ENCODE data around the gene BAD.

BAD gene

GRCh38 chr11:64304032-64304315 lies 19.5 kb upstream of the BAD start:
- no peak overlapping the region for H3K9ac ChIP-seq (ENCODE audit: low read depth, low read length)

DNA sequence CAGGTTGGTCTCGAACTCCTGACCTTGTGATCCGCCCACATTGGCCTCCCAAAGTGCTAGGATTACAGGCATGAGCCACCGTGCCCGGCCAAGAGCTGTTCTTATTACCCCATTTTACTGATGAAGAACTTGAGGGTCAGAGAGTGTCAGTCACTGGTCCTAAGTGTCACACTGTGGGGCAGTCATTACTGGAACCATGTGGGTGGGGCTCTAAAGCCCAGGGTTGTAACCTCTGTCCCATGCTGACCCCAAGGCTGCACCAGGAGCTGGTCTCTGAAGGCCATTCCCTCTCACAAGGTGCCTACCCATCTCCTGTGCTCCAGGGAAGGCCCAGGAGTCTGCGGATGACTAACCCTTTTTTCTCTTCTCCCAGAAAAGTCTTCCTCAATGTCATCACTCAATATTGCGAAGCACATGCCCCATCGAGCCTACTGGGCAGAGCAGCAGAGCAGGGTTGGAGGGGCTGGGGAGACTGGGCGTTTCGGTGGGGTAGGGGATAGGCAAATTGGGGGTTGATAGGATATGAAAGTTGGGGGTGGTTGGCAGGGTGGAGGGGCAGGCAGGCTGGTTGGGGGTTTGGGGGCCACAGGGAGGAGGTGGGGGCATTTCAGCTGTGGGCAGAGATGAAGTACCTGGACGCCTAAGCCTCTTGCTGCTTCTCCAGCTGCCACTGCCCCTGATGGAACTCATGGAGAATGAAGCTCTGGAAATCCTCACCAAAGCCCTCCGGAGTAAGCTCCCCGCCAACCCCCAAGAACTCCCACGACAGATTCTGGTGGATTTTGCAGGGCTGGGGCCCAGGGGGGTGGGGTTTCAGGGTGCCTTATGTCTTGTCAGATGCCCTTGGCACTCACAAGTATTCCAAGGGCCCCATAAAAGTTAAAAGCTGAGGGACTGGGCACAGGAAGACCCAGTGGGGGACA lies 18.9 kb upstream of the BAD start:
- 85% methylated on average over 13 of the region's 13 CpGs for WGBS
- peaks cover 7% of the 10 kb centered on the region; the same call in 1 of the 2 replicates for H3K4me1 ChIP-seq (ENCODE audit: insufficient read depth, low read length)
- no peak overlapping the region for H3K9ac ChIP-seq (ENCODE audit: low read depth, low read length)
- no peaks in the 10 kb centered on the region for H3K9me3 ChIP-seq (ENCODE audit: insufficient read depth, low read depth, low read length)
- H3K36me3 ChIP-seq (ENCODE audit: insufficient read depth, low read length): 0 out of 2 replicates have a peak, but pooled peaks cover 4% of the 10 kb centered on the region
- no peak overlapping the region; the same call in 1 of the 2 replicates for H3K27ac ChIP-seq (ENCODE audit: low read depth, low read length)
- no peak overlapping the region for H3K4me3 ChIP-seq (ENCODE audit: low read length)
- H3K27me3 ChIP-seq (ENCODE audit: insufficient read depth, low read length): peaks cover 37% of the 10 kb centered on the region

More at GRCh38 chr11:64304032-64304315, 19.5 kb upstream of the BAD start:
- Histone ChIP-seq H3K4me1 (ENCODE audit: insufficient read depth, low read length) (peaks cover 7% of the 10 kb centered on the region; the same call in 1 of the 2 replicates), H3K36me3 (ENCODE audit: insufficient read depth, low read length) (0 out of 2 replicates have a peak, but pooled peaks cover 4% of the 10 kb centered on the region), H3K4me3 (ENCODE audit: low read length) (peak overlapping the region; percentile 70), H3K27ac (ENCODE audit: low read depth, low read length) (no peak overlapping the region; the same call in 1 of the 2 replicates), H3K9me3 (ENCODE audit: insufficient read depth, low read depth, low read length) (no peaks in the 10 kb centered on the region), H3K27me3 (ENCODE audit: insufficient read depth, low read length) (peaks cover 31% of the 10 kb centered on the region)
- 53% methylated on average over 5 of the region's 5 CpGs for WGBS

- Histone ChIP-seq H3K36me3 (ENCODE audit: insufficient read depth, low read length) (no peaks in the 10 kb centered on the region), H3K4me1 (ENCODE audit: insufficient read depth, low read length) (no peaks in the 10 kb centered on the region), H3K27ac (ENCODE audit: low read depth, low read length) (no peak within 1 kb of the TSS; the same call in 1 of the 2 replicates), H3K4me3 (ENCODE audit: low read length) (peak within 1 kb of the TSS; percentile 45), H3K9me3 (ENCODE audit: insufficient read depth, low read depth, low read length) (no peaks in the 10 kb centered on the region), H3K9ac (ENCODE audit: low read depth, low read length) (no peak within 1 kb of the TSS), H3K27me3 (ENCODE audit: insufficient read depth, low read length) (peaks cover 70% of the 10 kb centered on the region)
- 10% methylated on average over 54 of the region's 54 CpGs for WGBS
These were observed 15.6 kb upstream of the BAD start, which contains the start of gene CATSPERZ for GRCh38 chr11:64299847-64300648. Gene CATSPERZ (plus strand): TSS chr11:64300358. CDS start chr11:64300411, 53 bp downstream.

DNA sequence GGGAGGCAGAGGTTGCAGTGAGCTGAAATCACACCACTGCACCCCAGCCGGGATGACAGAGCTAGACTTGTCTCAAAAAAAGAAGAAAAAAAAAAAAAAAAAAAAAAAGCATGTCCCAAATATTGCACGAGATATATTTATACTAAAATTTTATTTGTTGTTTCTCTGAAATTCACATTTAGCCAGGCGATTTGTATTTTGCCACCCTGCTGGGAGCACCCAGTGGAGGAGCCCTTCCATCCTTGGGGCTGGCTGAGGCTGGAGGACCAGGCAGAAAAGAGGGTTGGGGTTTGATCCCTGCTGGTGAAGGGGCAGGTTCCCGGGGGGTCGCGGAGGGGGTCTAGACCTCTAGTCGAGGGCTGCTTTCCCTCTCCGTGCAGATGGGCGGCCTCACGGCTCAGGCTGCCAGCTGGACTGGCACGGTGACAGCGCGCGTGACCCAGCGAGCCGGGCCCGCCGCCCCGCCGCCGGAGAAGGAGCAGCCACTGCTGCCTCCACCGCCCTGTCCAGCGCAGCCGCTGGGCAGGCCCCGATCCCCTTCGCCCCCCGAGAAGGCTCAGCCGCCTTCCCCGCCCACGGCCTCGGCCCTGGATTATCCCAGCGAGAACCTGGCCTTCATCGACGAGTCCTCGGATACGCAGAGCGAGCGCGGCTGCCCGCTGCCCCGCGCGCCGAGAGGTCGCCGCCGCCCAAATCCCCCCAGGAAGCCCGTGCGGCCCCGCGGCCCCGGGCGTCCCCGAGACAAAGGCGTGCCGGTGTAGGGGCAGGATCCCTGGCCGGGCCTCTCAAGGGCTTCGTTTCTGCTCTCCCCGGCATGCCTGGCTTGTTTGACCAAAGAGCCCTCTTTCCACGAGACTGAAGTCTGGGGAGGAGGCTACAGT lies 14.7 kb upstream of the BAD start:
- Histone ChIP-seq H3K4me3 (ENCODE audit: low read length) (peak overlapping the region; percentile 45; the same call in 1 of the 2 replicates), H3K27me3 (ENCODE audit: insufficient read depth, low read length) (peaks cover 78% of the 10 kb centered on the region), H3K36me3 (ENCODE audit: insufficient read depth, low read length) (no peaks in the 10 kb centered on the region), H3K27ac (ENCODE audit: low read depth, low read length) (no peak overlapping the region), H3K4me1 (ENCODE audit: insufficient read depth, low read length) (no peaks in the 10 kb centered on the region), H3K9ac (ENCODE audit: low read depth, low read length) (no peak overlapping the region), H3K9me3 (ENCODE audit: insufficient read depth, low read depth, low read length) (no peaks in the 10 kb centered on the region)
- WGBS: 6% methylated on average over 58 of the region's 60 CpGs

DNA sequence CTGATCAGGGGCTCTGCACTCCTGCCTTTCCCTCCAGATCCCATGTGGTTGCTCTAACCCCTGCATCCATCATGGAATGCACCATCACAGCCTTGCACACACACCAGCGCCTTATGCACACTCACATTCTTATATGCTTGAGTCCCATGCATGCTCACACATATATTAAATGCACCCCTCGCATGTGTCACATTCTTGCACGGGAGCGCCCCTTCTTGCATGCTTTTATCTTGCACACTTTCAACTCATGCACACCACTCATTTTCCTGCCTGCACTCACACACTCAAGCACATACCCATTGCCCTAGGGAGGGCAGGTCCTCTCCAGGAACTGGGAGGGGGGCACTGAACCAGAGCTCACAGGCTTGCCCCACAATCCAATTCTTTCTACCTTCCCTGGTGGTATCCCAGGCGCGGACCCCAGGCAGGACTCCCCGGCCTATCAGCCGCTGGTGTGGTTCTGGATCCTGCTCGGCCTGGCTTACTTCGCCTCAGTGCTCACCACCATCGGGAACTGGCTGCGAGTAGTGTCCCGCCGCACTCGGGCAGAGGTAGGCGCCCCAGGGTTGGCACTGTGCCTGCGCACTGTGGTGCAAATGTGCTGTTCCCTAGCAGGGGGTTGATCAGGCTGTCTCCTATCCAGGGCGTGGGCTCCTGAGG lies 13.4 kb upstream of the BAD start:
- no peak overlapping the region for H3K27ac ChIP-seq (ENCODE audit: low read depth, low read length)
- H3K9ac ChIP-seq (ENCODE audit: low read depth, low read length): no peak overlapping the region
- 81% methylated on average over 18 of the region's 18 CpGs for WGBS
- no peak overlapping the region for H3K4me3 ChIP-seq (ENCODE audit: low read length)
- H3K4me1 ChIP-seq (ENCODE audit: insufficient read depth, low read length): no peaks in the 10 kb centered on the region
- H3K9me3 ChIP-seq (ENCODE audit: insufficient read depth, low read depth, low read length): no peaks in the 10 kb centered on the region
- H3K36me3 ChIP-seq (ENCODE audit: insufficient read depth, low read length): no peaks in the 10 kb centered on the region
- peaks cover 92% of the 10 kb centered on the region for H3K27me3 ChIP-seq (ENCODE audit: insufficient read depth, low read length)

DNA sequence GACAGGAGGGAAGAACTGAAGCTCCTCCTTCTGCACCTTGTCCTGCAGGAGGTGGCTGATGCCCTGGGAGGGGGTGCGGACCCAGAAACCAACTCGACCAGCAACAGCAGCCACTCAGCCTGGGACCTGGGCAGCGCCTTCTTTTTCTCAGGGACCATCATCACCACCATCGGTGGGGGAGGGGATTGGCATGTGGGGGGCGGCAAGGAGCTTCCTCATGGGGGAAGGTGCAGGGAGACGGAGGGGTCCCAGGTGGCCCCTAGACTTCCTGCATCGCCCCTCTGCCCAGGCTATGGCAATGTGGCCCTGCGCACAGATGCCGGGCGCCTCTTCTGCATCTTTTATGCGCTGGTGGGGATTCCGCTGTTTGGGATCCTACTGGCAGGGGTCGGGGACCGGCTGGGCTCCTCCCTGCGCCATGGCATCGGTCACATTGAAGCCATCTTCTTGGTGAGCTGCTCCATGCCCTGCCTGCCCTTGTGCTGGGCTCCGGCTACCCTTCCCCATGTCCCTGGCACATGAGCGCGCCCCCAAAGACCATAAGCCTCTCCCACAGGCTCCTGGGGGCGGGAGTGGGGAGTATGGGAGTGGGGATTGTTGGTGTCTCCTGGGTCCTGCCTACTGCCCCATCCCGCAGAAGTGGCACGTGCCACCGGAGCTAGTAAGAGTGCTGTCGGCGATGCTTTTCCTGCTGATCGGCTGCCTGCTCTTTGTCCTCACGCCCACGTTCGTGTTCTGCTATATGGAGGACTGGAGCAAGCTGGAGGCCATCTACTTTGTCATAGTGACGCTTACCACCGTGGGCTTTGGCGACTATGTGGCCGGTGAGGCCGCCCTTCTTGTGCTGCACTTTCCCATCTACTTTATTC lies 12.6 kb upstream of the BAD start:
- Histone ChIP-seq H3K27me3 (ENCODE audit: insufficient read depth, low read length) (peaks cover 100% of the 10 kb centered on the region), H3K27ac (ENCODE audit: low read depth, low read length) (no peak overlapping the region), H3K36me3 (ENCODE audit: insufficient read depth, low read length) (no peaks in the 10 kb centered on the region), H3K9ac (ENCODE audit: low read depth, low read length) (no peak overlapping the region), H3K4me1 (ENCODE audit: insufficient read depth, low read length) (no peaks in the 10 kb centered on the region), H3K4me3 (ENCODE audit: low read length) (no peak overlapping the region), H3K9me3 (ENCODE audit: insufficient read depth, low read depth, low read length) (no peaks in the 10 kb centered on the region)
- WGBS: 49% methylated on average over 34 of the region's 34 CpGs

DNA sequence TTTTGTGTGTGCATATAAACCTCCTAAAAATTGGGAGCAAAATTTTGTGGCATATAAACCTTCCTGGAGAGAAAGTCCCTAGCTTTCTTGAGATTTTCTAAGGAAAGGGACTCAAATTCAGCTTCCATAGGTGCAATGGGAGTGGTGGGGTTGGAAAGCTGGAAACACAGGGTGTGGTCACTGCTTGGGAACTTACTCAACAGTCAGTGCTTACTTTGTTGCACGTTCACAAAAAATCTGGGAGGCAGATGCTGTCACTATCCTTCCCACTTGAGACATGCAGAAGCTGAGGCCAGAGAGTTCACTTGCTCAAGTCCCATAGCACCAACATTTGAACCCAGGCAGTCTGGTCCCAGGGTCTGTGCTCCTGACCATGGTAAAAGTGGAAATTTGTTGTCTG lies 11.8 kb upstream of the BAD start:
- 35% methylated on average over 1 of the region's 1 CpG for WGBS
- Histone ChIP-seq H3K9me3 (ENCODE audit: insufficient read depth, low read depth, low read length) (no peaks in the 10 kb centered on the region), H3K4me1 (ENCODE audit: insufficient read depth, low read length) (no peaks in the 10 kb centered on the region), H3K9ac (ENCODE audit: low read depth, low read length) (no peak overlapping the region), H3K36me3 (ENCODE audit: insufficient read depth, low read length) (no peaks in the 10 kb centered on the region), H3K27ac (ENCODE audit: low read depth, low read length) (no peak overlapping the region), H3K27me3 (ENCODE audit: insufficient read depth, low read length) (peaks cover 100% of the 10 kb centered on the region), H3K4me3 (ENCODE audit: low read length) (no peak overlapping the region)

DNA sequence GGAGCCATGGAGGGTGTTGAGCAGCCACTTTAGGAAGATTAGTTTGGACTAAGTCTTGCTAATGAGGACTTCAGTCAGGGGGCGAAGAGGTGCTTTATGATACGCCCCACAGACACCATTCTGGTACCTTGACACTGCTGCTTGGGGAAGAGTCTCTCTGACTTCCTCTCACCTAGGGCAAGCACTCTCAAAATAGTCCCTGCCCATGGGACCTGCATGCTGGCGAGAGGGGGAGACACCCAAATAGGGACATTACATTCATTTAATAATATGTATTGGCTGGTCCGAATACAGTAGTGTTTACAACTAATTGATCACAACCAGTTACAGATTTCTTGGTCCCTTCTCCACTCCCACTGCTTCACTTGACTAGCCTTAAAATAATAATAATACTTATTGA lies 11.3 kb upstream of the BAD start:
- no peaks in the 10 kb centered on the region for H3K9me3 ChIP-seq (ENCODE audit: insufficient read depth, low read depth, low read length)
- no peak overlapping the region for H3K9ac ChIP-seq (ENCODE audit: low read depth, low read length)
- no peak overlapping the region for H3K27ac ChIP-seq (ENCODE audit: low read depth, low read length)
- H3K36me3 ChIP-seq (ENCODE audit: insufficient read depth, low read length): no peaks in the 10 kb centered on the region
- WGBS: 82% methylated on average over 2 of the region's 4 CpGs
- H3K27me3 ChIP-seq (ENCODE audit: insufficient read depth, low read length): peaks cover 100% of the 10 kb centered on the region
- H3K4me3 ChIP-seq (ENCODE audit: low read length): no peak overlapping the region
- no peaks in the 10 kb centered on the region for H3K4me1 ChIP-seq (ENCODE audit: insufficient read depth, low read length)

GRCh38 chr11:64294774-64295173 lies 10.3 kb upstream of the BAD start:
- Histone ChIP-seq H3K9ac (ENCODE audit: low read depth, low read length) (no peak overlapping the region), H3K36me3 (ENCODE audit: insufficient read depth, low read length) (no peaks in the 10 kb centered on the region), H3K27me3 (ENCODE audit: insufficient read depth, low read length) (peaks cover 100% of the 10 kb centered on the region), H3K9me3 (ENCODE audit: insufficient read depth, low read depth, low read length) (no peaks in the 10 kb centered on the region), H3K4me3 (ENCODE audit: low read length) (no peak overlapping the region), H3K4me1 (ENCODE audit: insufficient read depth, low read length) (no peaks in the 10 kb centered on the region), H3K27ac (ENCODE audit: low read depth, low read length) (no peak overlapping the region)
- 71% methylated on average over 3 of the region's 3 CpGs for WGBS

All from HUES64 (cell line).